ENCODE measurements around the gene COASY. TPM values are rescaled to one million over a fixed set of nuclear protein-coding genes. Genes with fewer than 3 reads are reported as not detected.
A peak's percentile ranks its signal among the peaks of the same experiment; 100 is the strongest.
"Not testable (repeated sequence)": the region's sequence is repeated elsewhere in the genome, so short reads cannot be mapped to it uniquely, and the experiment has no call there.

COASY gene
- total and polyA plus RNA-seq, 2 experiments from 2014 or later = 43.5 to 74.7 TPM

DNA sequence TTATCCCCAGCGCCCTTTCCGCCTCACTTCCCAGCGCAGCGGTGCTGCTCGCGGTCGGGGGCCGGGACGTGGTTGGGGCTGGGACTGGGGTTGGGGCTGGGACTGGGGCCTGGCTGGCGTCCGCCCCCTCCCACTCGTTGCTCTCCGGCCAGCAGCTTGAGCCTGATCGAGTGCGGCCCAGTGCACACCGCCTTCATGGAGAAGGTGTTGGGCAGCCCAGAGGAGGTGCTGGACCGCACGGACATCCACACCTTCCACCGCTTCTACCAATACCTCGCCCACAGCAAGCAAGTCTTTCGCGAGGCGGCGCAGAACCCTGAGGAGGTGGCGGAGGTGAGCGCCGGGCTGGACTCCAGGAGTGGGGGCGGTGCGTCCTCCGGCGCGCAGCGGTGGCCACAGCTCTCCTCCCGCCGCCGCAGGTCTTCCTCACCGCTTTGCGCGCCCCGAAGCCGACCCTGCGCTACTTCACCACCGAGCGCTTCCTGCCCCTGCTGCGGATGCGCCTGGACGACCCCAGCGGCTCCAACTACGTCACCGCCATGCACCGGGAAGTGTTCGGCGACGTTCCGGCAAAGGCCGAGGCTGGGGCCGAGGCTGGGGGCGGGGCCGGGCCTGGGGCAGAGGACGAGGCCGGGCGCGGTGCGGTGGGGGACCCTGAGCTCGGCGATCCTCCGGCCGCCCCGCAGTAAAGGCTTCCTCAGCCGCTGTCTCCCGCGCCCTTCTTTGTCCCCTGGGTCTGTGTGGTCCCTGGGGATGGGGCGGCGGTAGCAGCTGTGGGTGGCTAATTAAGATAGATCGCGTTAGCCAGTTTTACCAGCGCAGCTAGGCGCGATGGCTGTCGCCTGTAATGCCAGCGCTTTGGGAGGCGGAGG lies 7.5 kb upstream of the COASY start:
- TF ChIP-seq, protein P1, sequence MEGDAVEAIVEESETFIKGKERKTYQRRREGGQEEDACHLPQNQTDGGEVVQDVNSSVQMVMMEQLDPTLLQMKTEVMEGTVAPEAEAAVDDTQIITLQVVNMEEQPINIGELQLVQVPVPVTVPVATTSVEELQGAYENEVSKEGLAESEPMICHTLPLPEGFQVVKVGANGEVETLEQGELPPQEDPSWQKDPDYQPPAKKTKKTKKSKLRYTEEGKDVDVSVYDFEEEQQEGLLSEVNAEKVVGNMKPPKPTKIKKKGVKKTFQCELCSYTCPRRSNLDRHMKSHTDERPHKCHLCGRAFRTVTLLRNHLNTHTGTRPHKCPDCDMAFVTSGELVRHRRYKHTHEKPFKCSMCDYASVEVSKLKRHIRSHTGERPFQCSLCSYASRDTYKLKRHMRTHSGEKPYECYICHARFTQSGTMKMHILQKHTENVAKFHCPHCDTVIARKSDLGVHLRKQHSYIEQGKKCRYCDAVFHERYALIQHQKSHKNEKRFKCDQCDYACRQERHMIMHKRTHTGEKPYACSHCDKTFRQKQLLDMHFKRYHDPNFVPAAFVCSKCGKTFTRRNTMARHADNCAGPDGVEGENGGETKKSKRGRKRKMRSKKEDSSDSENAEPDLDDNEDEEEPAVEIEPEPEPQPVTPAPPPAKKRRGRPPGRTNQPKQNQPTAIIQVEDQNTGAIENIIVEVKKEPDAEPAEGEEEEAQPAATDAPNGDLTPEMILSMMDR (IDR thresholded peaks at IDR 0.05; ENCODE audit: low read depth, low read length) = no peak
- H3K9me3 ChIP-seq (ENCODE audit: low read depth) = no peaks in the 10 kb centered on the region
- peak; percentile 85 to 95 for DNase-seq (ENCODE audit: low read depth in 1 of 2, low spot score in 1 of 2)
- peak overlapping the region; percentile 77 for H3K4me3 ChIP-seq
- peaks cover 5% of the 10 kb centered on the region for H3K4me1 ChIP-seq (ENCODE audit: low read depth)
- H3K27me3 ChIP-seq = no peaks in the 10 kb centered on the region
- H3K27ac ChIP-seq = peak overlapping the region; percentile 95
- H3K36me3 ChIP-seq = no peaks in the 10 kb centered on the region

DNA sequence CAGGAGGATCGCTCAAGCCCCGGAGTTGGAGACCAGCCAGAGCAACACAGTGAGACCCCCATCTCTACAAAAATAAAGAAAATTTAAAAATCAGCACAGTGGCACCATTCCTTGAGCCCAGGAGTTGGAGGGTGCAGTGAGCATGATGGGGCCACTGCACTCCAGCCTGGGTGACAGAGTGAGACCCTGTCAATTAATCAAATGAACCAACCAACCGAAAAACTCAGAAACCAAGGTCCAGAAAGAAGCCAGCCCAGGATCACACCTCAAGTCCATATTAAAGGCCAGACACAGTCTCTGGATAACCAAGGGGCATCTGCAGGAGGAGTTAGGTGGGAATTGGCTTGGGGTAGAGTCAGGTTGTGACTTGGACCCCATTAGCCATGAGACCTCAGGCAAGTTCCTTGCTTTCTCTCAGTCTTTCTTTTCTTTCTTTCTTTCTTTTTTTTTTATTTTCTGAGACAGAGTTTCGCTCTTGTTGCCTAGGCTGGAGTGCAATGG lies 6.8 kb upstream of the COASY start:
- TF ChIP-seq, protein P1 (IDR thresholded peaks at IDR 0.05; ENCODE audit: low read depth, low read length) = no peak
- no peak for DNase-seq (ENCODE audit: low read depth in 1 of 2, low spot score in 1 of 2)
- H3K9me3 ChIP-seq (ENCODE audit: low read depth) = no peaks in the 10 kb centered on the region
- peak overlapping the region; percentile 77 for H3K4me3 ChIP-seq
- H3K27me3 ChIP-seq = no peaks in the 10 kb centered on the region
- no peaks in the 10 kb centered on the region for H3K36me3 ChIP-seq
- H3K4me1 ChIP-seq (ENCODE audit: low read depth) = peaks cover 5% of the 10 kb centered on the region
- H3K27ac ChIP-seq = peak overlapping the region; percentile 95

DNA sequence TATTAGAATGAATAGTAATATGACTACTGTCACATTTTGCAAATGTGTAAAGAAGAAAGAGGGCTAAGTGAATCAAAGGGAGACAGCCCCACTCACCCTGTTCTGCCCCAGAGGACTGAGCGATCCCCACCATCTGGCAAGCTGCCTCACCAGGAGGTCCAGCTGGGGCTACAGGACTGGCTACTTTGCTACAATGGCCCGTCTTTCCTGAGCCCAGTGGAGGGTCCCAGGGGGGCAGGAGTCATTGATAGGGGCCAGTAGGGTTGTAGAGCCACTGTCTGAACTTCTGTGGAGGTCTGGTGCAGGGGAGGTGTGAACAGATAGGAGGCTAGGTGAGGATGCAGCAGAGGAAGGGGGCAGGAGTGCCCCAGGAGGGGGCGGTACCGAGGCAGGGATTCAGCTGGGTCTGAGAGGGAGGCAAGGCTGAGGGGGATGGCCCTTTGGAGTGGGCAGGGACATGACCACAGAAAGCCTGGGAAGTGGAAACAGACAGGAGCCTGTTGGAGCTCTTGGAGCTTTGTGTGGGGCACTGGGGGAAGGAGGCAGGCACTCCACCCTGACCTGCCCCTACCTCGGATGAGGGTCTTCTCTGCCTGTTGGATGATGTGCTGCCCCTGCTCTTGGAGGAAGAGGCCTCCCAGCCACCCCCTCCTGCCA lies 5.9 kb upstream of the COASY start:
- H3K9me3 ChIP-seq (ENCODE audit: low read depth); H3K27me3 ChIP-seq; H3K4me1 ChIP-seq (ENCODE audit: low read depth); H3K36me3 ChIP-seq; H3K4me3 ChIP-seq: not testable (repeated sequence)
- TF ChIP-seq, protein P1 (IDR thresholded peaks at IDR 0.05; ENCODE audit: low read depth, low read length) = peak; percentile 21
- DNase-seq (ENCODE audit: low read depth in 1 of 2, low spot score in 1 of 2) = peak in 1 of 2 donors; percentile 52
- peak overlapping the region; percentile 95 for H3K27ac ChIP-seq

DNA sequence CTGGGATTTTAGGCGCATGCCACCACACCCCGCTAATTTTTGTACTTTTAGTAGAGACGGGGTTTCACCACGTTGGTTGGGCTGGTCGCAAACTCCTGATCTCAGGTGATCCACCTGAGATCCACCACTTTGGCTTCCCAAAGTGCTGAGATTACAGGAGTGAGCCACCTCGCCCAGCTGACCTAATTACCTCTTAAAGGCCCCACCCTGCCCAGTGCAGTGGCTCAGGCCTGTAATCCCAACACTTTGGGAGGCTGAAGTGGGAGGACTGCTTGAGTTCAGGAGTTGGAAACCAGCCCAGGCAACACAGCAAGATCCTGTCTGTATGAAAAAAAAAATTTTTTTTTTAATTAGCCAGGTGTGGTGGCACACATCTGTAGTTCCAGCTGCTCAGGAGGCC lies 2.9 kb upstream of the COASY start:
- Histone ChIP-seq H3K4me3 (no peak overlapping the region), H3K27ac (no peak overlapping the region), H3K4me1 (ENCODE audit: low read depth) (peaks cover 14% of the 10 kb centered on the region), H3K36me3 (no peaks in the 10 kb centered on the region), H3K9me3 (ENCODE audit: low read depth) (no peaks in the 10 kb centered on the region), H3K27me3 (no peaks in the 10 kb centered on the region)
- TF ChIP-seq, protein P1 (IDR thresholded peaks at IDR 0.05; ENCODE audit: low read depth, low read length) = no peak
- no peak for DNase-seq (ENCODE audit: low read depth in 1 of 2, low spot score in 1 of 2)

DNA sequence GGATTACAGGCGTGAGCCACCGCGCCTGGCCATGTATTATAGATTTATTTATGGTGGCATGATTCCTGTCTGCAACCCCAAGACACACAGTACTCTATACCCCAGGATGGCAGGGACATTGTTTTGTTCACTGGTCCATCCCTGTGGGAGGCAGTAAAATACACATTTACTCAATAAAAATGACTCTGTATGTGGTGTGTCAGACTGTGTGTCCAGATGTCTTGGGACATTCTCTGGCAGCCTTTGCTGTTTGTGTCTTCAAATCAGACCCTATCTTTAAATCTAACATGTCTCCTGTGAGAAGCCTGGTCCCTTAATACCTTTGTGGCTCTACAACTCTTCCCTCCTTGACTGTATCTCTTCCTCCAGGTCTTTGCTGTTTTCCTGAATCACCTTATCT lies 1.7 kb upstream of the COASY start:
- no peak overlapping the region for H3K4me3 ChIP-seq
- no peaks in the 10 kb centered on the region for H3K27me3 ChIP-seq
- no peaks in the 10 kb centered on the region for H3K9me3 ChIP-seq (ENCODE audit: low read depth)
- no peak for DNase-seq (ENCODE audit: low read depth in 1 of 2, low spot score in 1 of 2)
- peaks cover 13% of the 10 kb centered on the region for H3K4me1 ChIP-seq (ENCODE audit: low read depth)
- TF ChIP-seq, protein P1 (IDR thresholded peaks at IDR 0.05; ENCODE audit: low read depth, low read length) = no peak
- no peak overlapping the region for H3K27ac ChIP-seq
- H3K36me3 ChIP-seq = peaks cover 4% of the 10 kb centered on the region

Data from cardiac muscle cell (in vitro differentiated cells and primary cell).